Effector memory CD8-positive, alpha-beta T cell (primary cell): Measurements from ENCODE around the gene AFF1.

Experiments used
- ATAC-seq: fragments of 150-1000 bp; cut with Tn5 transposase; replicated peaks from 2 replicates; pipeline ENCODE4 v1.10.0; 2021; ENCODE audit warnings: mild to moderate bottlenecking, moderate library complexity
- DNase-seq, 3 experiments: peaks; one replicate each; pipeline ENCODE4 v3.0.0; 2021
- H3K27ac Mint-ChIP-seq, 2 donors: one replicate each; pipeline ENCODE4 v1.8.0; 2022; ENCODE audit warnings: mild to moderate bottlenecking in 2 of 2, mixed read lengths in 2 of 2, moderate library complexity in 2 of 2
- H3K27me3 Mint-ChIP-seq, 2 donors: one replicate each; pipeline ENCODE4 v1.8.0; 2022; ENCODE audit warnings: mixed read lengths in 2 of 2
- H3K36me3 Mint-ChIP-seq: one replicate; pipeline ENCODE4 v1.8.0; 2022; ENCODE audit warnings: mild to moderate bottlenecking, moderate library complexity, mixed read lengths; ENCODE audit not compliant: insufficient read depth
- H3K4me1 Mint-ChIP-seq, 2 donors: one replicate each; pipeline ENCODE4 v1.8.0; 2022; ENCODE audit warnings: low read depth in 2 of 2, mixed read lengths in 2 of 2
- H3K4me3 Mint-ChIP-seq, 2 donors: one replicate each; pipeline ENCODE4 v1.8.0; 2022; ENCODE audit warnings: mild to moderate bottlenecking in 2 of 2, mixed read lengths in 2 of 2, moderate library complexity in 2 of 2
- H3K9me3 Mint-ChIP-seq, 2 donors: one replicate each; pipeline ENCODE4 v1.8.0; 2022; ENCODE audit warnings: mixed read lengths in 2 of 2
- total RNA-seq, 9 experiments: gene quantifications; one replicate each; lab custom pipeline; 2026; lab: John Stamatoyannopoulos, UW

The AFF1 gene
- total RNA-seq = 59.9 to 204 (median 98.8) reads per million in 9 experiments

DNA sequence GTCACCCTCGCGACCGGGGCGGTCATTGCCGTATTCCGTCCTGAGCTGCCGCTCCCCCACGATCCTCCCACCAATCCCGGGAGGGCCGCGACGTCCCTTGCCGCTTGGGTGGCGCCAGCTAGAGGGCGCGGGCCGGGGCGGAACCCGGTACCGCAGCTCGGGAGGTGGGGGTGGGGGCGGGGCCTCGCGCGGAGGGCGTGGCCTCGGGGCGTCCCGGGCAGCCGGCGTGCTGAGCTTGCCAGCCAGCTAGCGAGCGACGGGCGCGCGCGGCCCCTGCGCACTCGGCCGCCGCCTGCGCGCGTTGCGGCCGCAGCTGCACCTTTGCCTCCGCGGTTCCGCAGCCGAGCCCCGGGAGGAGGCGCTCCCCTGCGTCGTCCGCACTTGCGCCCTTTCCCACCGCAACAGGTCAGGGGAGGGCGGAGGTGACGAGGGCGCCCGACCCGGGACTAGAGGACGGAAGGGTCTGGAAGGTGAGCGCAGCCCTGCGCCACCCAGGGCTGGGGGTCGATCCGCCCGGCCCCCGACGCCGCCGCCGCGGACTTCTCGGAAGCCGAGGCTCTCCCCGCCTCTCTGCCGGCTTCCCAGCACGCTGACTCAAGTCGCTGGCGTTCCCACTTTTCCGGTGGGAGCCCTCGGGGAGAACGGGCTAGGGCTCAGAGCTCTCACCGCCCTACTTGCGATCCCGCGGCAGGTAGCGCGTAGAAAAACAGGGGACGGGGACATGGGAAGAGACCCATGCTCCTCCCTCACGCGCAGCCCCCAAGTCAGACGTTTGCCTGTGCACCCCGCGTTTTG is at the start of gene AFF1:
Gene AFF1 (plus strand): TSS at position 241 of the 795 bp plus-strand sequence. CDS start 13,523 bp downstream, outside the sequence.
- Mint-ChIP-seq H3K9me3 (no peaks in the 10 kb centered on the region), H3K27ac (peak within 1 kb of the TSS; percentile 91 to 98), H3K4me1 (peaks cover 40 to 46% of the 10 kb centered on the region in 2 donors), H3K4me3 (peak within 1 kb of the TSS; percentile 88 to 96), H3K36me3 (peaks cover 18% of the 10 kb centered on the region), H3K27me3 (no peaks in the 10 kb centered on the region)
- DNase-seq = peak; percentile 79 to 85 (median 82)
- ATAC-seq = peak; percentile 71

DNA sequence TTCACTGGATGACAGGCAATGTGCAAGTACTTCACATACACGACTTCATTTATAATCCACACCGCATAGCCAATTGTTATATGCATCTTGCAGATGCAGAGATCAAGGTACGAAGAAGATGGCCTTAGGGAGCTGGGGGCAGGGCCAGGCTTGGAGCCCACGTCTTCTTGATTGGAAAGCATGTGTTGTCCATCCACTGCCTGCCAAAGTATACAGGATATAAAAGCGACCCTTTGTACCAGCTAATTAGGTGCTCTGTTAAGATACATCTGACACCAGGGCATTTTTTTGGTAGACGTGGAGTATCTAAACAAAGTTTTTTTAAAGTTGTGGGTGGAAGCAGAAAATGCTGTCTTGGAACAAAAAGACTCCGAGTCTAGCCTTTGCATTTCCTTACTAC is 44.0 kb upstream of the AFF1 start:
- H3K4me1 Mint-ChIP-seq = peaks cover 0 to 4% of the 10 kb centered on the region in 2 donors
- peaks cover 33 to 38% of the 10 kb centered on the region in 2 donors for H3K27me3 Mint-ChIP-seq
- H3K9me3 Mint-ChIP-seq = no peaks in the 10 kb centered on the region
- peak overlapping the region; percentile 67 to 71 for H3K4me3 Mint-ChIP-seq
- no peaks in the 10 kb centered on the region for H3K36me3 Mint-ChIP-seq
- DNase-seq (no peak), ATAC-seq (no peak)
- no peak overlapping the region for H3K27ac Mint-ChIP-seq

DNA sequence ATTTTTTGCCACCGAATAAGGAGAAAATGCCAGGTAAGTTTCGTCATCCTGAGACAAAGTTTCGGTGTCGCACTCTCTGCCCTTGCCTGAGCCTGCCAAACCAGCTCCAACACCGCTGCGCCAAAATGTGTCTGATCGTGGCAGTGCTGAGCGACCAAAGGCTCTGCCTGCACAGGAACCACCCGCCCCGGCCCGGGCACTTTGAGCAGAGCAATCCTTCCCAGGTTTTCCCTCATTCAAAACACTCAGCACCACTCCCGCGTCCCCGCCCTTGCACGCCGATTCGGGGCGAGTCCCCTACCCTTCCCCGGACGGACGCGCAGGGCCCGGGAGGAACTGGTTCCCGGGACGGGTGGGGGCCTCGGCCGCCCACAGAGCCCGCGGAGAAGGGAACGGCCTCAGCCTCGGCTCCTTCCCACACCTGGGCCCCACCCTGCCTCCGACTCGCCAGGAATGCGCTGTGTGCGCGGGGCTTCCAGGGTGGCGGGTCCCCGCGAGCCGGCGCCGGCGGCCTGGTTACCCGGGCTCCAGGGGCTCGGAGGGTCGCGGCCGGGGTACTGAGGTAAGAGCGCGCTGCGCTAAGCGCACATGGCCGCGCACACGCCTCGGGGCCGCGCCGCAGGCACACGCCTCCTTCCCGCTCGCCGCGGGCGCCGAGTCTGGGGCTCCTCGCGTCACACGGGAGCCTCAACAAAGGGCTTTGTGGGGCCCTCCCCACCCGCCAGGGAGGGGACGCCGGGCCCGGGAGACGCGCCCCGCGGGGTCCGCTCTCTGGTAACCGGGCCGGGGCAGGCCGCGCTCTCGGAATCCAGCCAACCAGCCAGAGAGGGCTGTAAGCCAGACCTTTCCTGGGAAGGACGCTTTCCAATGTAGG is 42.8 kb upstream of the AFF1 start, which contains the start of gene C4orf36:
Gene C4orf36 (minus strand): TSS at position 661 of the 874 bp plus-strand sequence. CDS start 902 bp downstream, outside the sequence.
- ATAC-seq (peak; percentile 73), DNase-seq (no peak)
- Mint-ChIP-seq H3K4me3 (peak within 1 kb of the TSS; percentile 67 to 71), H3K36me3 (no peaks in the 10 kb centered on the region), H3K9me3 (no peaks in the 10 kb centered on the region), H3K27me3 (peaks cover 33 to 38% of the 10 kb centered on the region in 2 donors), H3K4me1 (peaks cover 0 to 4% of the 10 kb centered on the region in 2 donors), H3K27ac (no peak within 1 kb of the TSS)

DNA sequence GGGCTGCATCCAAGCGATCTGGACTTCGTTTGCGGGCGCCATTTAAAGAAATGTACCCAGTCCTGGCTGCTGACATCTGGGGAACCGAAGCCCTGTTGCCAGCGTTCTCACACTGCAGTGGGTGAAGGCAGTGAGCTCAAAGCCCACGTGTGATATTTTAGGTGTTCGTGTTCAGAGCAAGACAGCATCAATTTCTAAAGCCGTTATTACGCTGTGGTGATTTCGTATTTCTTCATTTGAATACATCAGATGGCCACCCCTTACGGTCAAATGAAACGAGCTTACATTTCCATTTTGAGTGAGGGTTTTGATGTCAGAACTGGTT is 42.2 kb upstream of the AFF1 start:
- peak; percentile 31 for ATAC-seq

GRCh38 chr4:86893136-86893535 is 41.7 kb upstream of the AFF1 start:
- Mint-ChIP-seq H3K4me3 (peak overlapping the region; percentile 67 to 71), H3K27me3 (peaks cover 33% of the 10 kb centered on the region in 2 donors), H3K27ac (no peak overlapping the region), H3K9me3 (no peaks in the 10 kb centered on the region), H3K4me1 (peaks cover 0 to 4% of the 10 kb centered on the region in 2 donors), H3K36me3 (no peaks in the 10 kb centered on the region)
- no peak for DNase-seq
- ATAC-seq = no peak

More for the DNA sequence above, 42.2 kb upstream of the AFF1 start:
- Mint-ChIP-seq H3K36me3 (no peaks in the 10 kb centered on the region), H3K27me3 (peaks cover 33 to 37% of the 10 kb centered on the region in 2 donors), H3K9me3 (no peaks in the 10 kb centered on the region), H3K27ac (no peak overlapping the region), H3K4me1 (peaks cover 0 to 4% of the 10 kb centered on the region in 2 donors), H3K4me3 (peak overlapping the region; percentile 67 to 71)
- DNase-seq = no peak

GRCh38 chr4:86894455-86894854 is 40.4 kb upstream of the AFF1 start:
- H3K27me3 Mint-ChIP-seq = peaks cover 31 to 33% of the 10 kb centered on the region in 2 donors
- H3K4me3 Mint-ChIP-seq = no peak overlapping the region
- no peaks in the 10 kb centered on the region for H3K36me3 Mint-ChIP-seq
- no peaks in the 10 kb centered on the region for H3K9me3 Mint-ChIP-seq
- H3K27ac Mint-ChIP-seq = no peak overlapping the region
- ATAC-seq = no peak
- DNase-seq = no peak
- peaks cover 0 to 4% of the 10 kb centered on the region in 2 donors for H3K4me1 Mint-ChIP-seq

GRCh38 chr4:86895692-86896488 is 38.9 kb upstream of the AFF1 start:
- Mint-ChIP-seq H3K36me3 (peaks cover 2% of the 10 kb centered on the region), H3K4me3 (no peak overlapping the region), H3K9me3 (no peaks in the 10 kb centered on the region), H3K27ac (no peak overlapping the region), H3K4me1 (peaks cover 0 to 4% of the 10 kb centered on the region in 2 donors), H3K27me3 (peaks cover 18 to 19% of the 10 kb centered on the region in 2 donors)
- DNase-seq (peak; percentile 18 to 38 (median 27)), ATAC-seq (peak; percentile 56)

DNA sequence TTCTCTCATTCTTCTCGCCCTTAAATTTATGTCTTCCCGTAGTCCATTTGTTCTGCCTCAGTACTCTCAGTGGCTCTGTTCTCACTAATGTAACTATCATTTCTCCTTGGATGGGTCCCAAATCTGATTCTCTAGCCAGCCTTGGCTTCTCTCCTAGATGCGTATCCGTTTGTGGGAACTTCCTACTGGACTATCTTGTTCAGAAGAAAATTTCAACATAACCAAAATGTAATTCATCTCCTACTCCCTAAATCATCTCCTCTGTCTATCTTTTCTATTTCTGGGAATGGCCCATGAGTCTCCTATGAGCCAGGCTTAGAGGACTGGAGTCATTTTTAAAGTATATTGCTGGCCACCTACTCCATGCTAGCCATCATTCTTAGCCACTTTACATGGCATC is 38.2 kb upstream of the AFF1 start:
- Mint-ChIP-seq H3K27me3 (peaks cover 11 to 12% of the 10 kb centered on the region in 2 donors), H3K4me3 (no peak overlapping the region), H3K27ac (no peak overlapping the region), H3K9me3 (no peaks in the 10 kb centered on the region), H3K36me3 (peaks cover 3% of the 10 kb centered on the region), H3K4me1 (peaks cover 0 to 4% of the 10 kb centered on the region in 2 donors)
- no peak for ATAC-seq
- no peak for DNase-seq

DNA sequence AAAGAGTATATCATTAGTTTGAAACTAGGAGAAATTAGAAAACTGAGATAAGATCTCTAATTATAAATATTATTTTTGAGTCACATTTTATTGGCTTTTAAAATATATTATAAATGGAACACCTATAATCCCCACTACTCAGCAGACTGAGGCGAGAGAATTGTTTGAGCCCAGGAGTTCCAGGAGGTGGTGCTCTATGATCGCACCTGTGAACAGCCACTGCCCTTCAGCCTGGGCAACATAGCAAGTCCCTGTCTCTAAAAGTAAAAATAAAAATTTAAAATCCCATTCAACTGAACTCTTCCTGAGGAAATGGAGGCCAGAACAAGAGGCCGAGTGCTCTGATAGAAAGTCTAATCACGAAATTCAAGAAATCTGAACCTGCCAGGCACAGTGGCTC is 36.2 kb upstream of the AFF1 start:
- Mint-ChIP-seq H3K4me1 (no peaks in the 10 kb centered on the region), H3K4me3 (no peak overlapping the region), H3K27ac (no peak overlapping the region), H3K9me3 (no peaks in the 10 kb centered on the region), H3K27me3 (peaks cover 0 to 7% of the 10 kb centered on the region in 2 donors), H3K36me3 (peaks cover 3% of the 10 kb centered on the region)
- ATAC-seq (no peak), DNase-seq (no peak)

- Mint-ChIP-seq H3K9me3 (no peaks in the 10 kb centered on the region), H3K4me3 (no peak overlapping the region), H3K27me3 (peaks cover 0 to 7% of the 10 kb centered on the region in 2 donors), H3K36me3 (peaks cover 7% of the 10 kb centered on the region), H3K4me1 (peaks cover 0 to 1% of the 10 kb centered on the region in 2 donors), H3K27ac (no peak overlapping the region)
- DNase-seq (no peak), ATAC-seq (no peak)
These were observed 32.9 kb upstream of the AFF1 start for GRCh38 chr4:86901864-86902263.

DNA sequence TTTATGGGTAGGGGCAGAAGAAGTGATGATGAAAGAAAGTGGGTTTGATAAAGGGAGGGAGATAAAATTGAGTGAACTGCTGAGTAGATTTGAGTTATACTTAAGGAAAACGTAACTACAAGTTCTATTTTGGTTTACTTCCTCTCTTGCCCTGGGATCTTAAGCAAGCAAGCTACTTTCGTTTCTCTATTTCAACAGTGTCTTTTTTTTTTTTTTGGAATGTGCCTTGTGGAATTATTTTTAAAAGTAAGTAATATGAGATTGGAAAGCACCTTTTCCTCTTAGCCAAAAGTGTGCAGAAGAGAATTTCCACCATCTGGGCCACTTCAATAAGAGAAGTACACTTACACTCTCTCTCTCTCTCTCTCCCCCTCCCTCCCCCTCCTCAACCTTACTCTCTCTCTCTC is 26.6 kb upstream of the AFF1 start:
- ATAC-seq (no peak), DNase-seq (no peak)
- Mint-ChIP-seq H3K27ac (no peak overlapping the region), H3K4me1 (peaks cover 1 to 6% of the 10 kb centered on the region in 2 donors), H3K9me3 (no peaks in the 10 kb centered on the region), H3K27me3 (no peaks in the 10 kb centered on the region), H3K4me3 (peak overlapping the region; percentile 23 to 40), H3K36me3 (peaks cover 4% of the 10 kb centered on the region)

GRCh38 chr4:86909546-86910295 is 25.1 kb upstream of the AFF1 start:
- Mint-ChIP-seq H3K4me1 (peaks cover 0 to 6% of the 10 kb centered on the region in 2 donors), H3K9me3 (no peaks in the 10 kb centered on the region), H3K27me3 (no peaks in the 10 kb centered on the region), H3K4me3 (no peak overlapping the region), H3K36me3 (peaks cover 4% of the 10 kb centered on the region), H3K27ac (no peak overlapping the region)
- DNase-seq (no peak), ATAC-seq (no peak)
